Fibroblast of lung (primary cell): ENCODE results near the gene MYO7A.

ENCODE experiments used
- CTCF ChIP-seq, 2 donors: IDR thresholded peaks in 1 of 2; conservative IDR thresholded peaks in 1 of 2; 1 replicate in 1 of 2; 2 replicates in 1 of 2; pipeline ENCODE4 v1.5.1; 2011 to 2012; ENCODE audit warnings: low read length in 2 of 2, control low read depth in 1 of 2, inconsistent platforms in 1 of 2, low read depth in 1 of 2, mild to moderate bottlenecking in 1 of 2
- EZH2 ChIP-seq: IDR thresholded peaks from 2 replicates; pipeline ENCODE4 v1.5.1; 2012; ENCODE audit warnings: low read length, control low read depth, mild to moderate bottlenecking; ENCODE audit errors: missing control alignments

GRCh38 chr11:77171254-77171653, 43.2 kb downstream of the MYO7A start:
- no peak for TF ChIP-seq CTCF (conservative IDR thresholded peaks at IDR 0.05 in 1 of 2, IDR thresholded peaks at IDR 0.05 in 1 of 2; ENCODE audit: low read depth in 1 of 2, low read length in 2 of 2)
- TF ChIP-seq EZH2, result no peak
